HepG2 (cell line): ENCODE results near the gene PLEKHG4B. TPM values are rescaled to one million over a fixed set of nuclear protein-coding genes. Genes with fewer than 3 reads are reported as not detected.

Experiments used
- ATAC-seq: fragments of 200-7000 bp; cut with Tn5 transposase; 3 replicates; pipeline ENCODE4 v1.9.1; 2020; ENCODE audit warnings: mild to moderate bottlenecking, moderate library complexity
- BruUV-seq: library from RNA; stranded (reverse); fragments of 400-500 nt; replicated peaks from 2 replicates; lab custom pipeline; 2021; lab: Mats Ljungman, UMichigan
- CTCF ChIA-PET: fragments of 300-600 bp; formaldehyde crosslinking; extraction: SDS; loops from one replicate; lab custom pipeline; 2021; ENCODE audit warnings: low total read pairs, inconsistent platforms, low intra/inter-chr PET ratio; lab: Yijun Ruan, JAX
- POLR2A ChIA-PET: fragments of 350-600 bp; sonication (Branson Sonifier 250); formaldehyde crosslinking; loops from one replicate; lab custom pipeline; 2020; ENCODE audit warnings: antibody characterized with exemption, inconsistent platforms; lab: Yijun Ruan, JAX
- DNase-seq: peaks from one replicate; pipeline ENCODE4 v3.0.0-alpha.2; 2015; ENCODE audit warnings: low spot score
- FAIRE-seq: peaks from 3 replicates; lab custom pipeline; 2011; peaks lifted over from hg19 to GRCh38; lab: Jason Lieb, UNC
- H2AFZ ChIP-seq: one replicate; pipeline ENCODE4 v1.6.1; 2011; ENCODE audit warnings: low read length, inconsistent platforms
- H3K27ac ChIP-seq: fragments of 300-600 bp; 3 replicates; pipeline ENCODE4 v1.8.0; 2011; ENCODE audit warnings: mixed run types, mild to moderate bottlenecking, mixed read lengths, low read length, inconsistent platforms; ENCODE audit not compliant: insufficient read depth; ENCODE audit errors: extremely low read length
- H3K27me3 ChIP-seq, 2 experiments: fragments of 200-600 bp in 1 of 2; 2 replicates in 1 of 2; 3 replicates in 1 of 2; pipeline versions ENCODE4 v1.6.0 to v1.8.0; 2011; ENCODE audit warnings: low read length in 2 of 2, mild to moderate bottlenecking in 2 of 2, moderate library complexity in 2 of 2, inconsistent platforms in 1 of 2; ENCODE audit not compliant: insufficient read depth in 2 of 2, control insufficient read depth in 1 of 2
- H3K36me3 ChIP-seq, 2 experiments: fragments of 200-600 bp in 1 of 2; replicated peaks in 1 of 2; 2 replicates in 1 of 2; 3 replicates in 1 of 2; pipeline versions ENCODE4 v1.5.1 to v1.8.0; 2011; ENCODE audit warnings: low read length in 2 of 2, inconsistent platforms in 1 of 2; ENCODE audit not compliant: insufficient read depth in 2 of 2, control insufficient read depth in 1 of 2
- H3K4me1 ChIP-seq: 2 replicates; pipeline ENCODE4 v1.5.1; 2012; ENCODE audit warnings: low read length, inconsistent platforms; ENCODE audit not compliant: insufficient read depth
- H3K4me2 ChIP-seq: 2 replicates; pipeline ENCODE4 v1.6.0; 2011; ENCODE audit warnings: low read depth, low read length, inconsistent platforms
- H3K4me3 ChIP-seq, 3 experiments: fragments of 200-600 bp in 1 of 3; sonication (generic), shearing (Covaris generic) in 1 of 3; replicated peaks in 1 of 3; 2 replicates each; pipeline ENCODE4 v1.5.1; 2011 to 2016; ENCODE audit warnings: low read length in 3 of 3, inconsistent platforms in 2 of 3, low read depth in 2 of 3, mild to moderate bottlenecking in 2 of 3, control low read depth in 1 of 3, mixed read lengths in 1 of 3; ENCODE audit not compliant: insufficient read depth in 1 of 3
- H3K79me2 ChIP-seq: one replicate; pipeline ENCODE4 v1.6.1; 2011; ENCODE audit warnings: low read length, inconsistent platforms; ENCODE audit not compliant: insufficient read depth
- H3K9ac ChIP-seq: 2 replicates; pipeline ENCODE4 v1.6.0; 2011; ENCODE audit warnings: mild to moderate bottlenecking, low read depth, low read length, inconsistent platforms; ENCODE audit not compliant: insufficient read depth
- H3K9me3 ChIP-seq: 2 replicates; pipeline ENCODE4 v1.5.1; 2012; ENCODE audit warnings: mild to moderate bottlenecking, low read length
- H4K20me1 ChIP-seq: 2 replicates; pipeline ENCODE4 v1.6.0; 2011; ENCODE audit warnings: inconsistent platforms, mild to moderate bottlenecking, low read length, moderate library complexity; ENCODE audit not compliant: insufficient read depth
- CHCHD3 ChIP-seq: sonication (generic); formaldehyde crosslinking; IDR thresholded peaks from 2 replicates; pipeline ENCODE4 v1.8.0; 2022; ENCODE audit warnings: mild to moderate bottlenecking, missing genetic modification reagents, moderate library complexity
- CREB1 ChIP-seq, 2 experiments: fragments of 450-650 bp in 1 of 2; IDR thresholded peaks; 2 replicates each; pipeline ENCODE4 v1.6.1; 2016 to 2017; ENCODE audit warnings: control low read depth in 1 of 2, mild to moderate bottlenecking in 1 of 2, missing compliant biosample characterization in 1 of 2, missing genetic modification characterization in 1 of 2
- ERF ChIP-seq: IDR thresholded peaks from 2 replicates; pipeline ENCODE4 v1.6.1; 2018; ENCODE audit warnings: missing biosample characterization, missing genetic modification reagents
- RARA ChIP-seq: IDR thresholded peaks from 2 replicates; pipeline ENCODE4 v1.6.1; 2016; ENCODE audit warnings: missing genetic modification reagents, missing compliant biosample characterization
- RXRB ChIP-seq: IDR thresholded peaks from 2 replicates; pipeline ENCODE4 v1.6.1; 2016; ENCODE audit warnings: borderline replicate concordance, missing genetic modification reagents, missing compliant biosample characterization
- TRAFD1 ChIP-seq: sonication (generic); formaldehyde crosslinking; IDR thresholded peaks from 2 replicates; pipeline ENCODE4 v1.5.1; 2020; ENCODE audit warnings: missing genetic modification reagents, mild to moderate bottlenecking, borderline replicate concordance
- ZNF20 ChIP-seq: sonication (generic); formaldehyde crosslinking; IDR thresholded peaks from 2 replicates; pipeline ENCODE4 v1.4.0; 2020; ENCODE audit warnings: mild to moderate bottlenecking, moderate library complexity, missing genetic modification reagents
- ZNF672 ChIP-seq: sonication (generic); formaldehyde crosslinking; IDR thresholded peaks from 2 replicates; pipeline ENCODE4 v1.8.1; 2022; ENCODE audit warnings: missing genetic modification reagents
- ZSCAN21 ChIP-seq: sonication (generic); formaldehyde crosslinking; IDR thresholded peaks from 2 replicates; pipeline ENCODE4 v1.8.0; 2022; ENCODE audit warnings: mild to moderate bottlenecking, missing genetic modification reagents, moderate library complexity, borderline replicate concordance
- WGBS: methylation state at CpG from one replicate; pipeline ENCODE4 v1.1.6; 2017; ENCODE audit warnings: low lambda C conversion rate; 5-methylcytosine and 5-hydroxymethylcytosine counted together
- in situ Hi-C: cut with HindIII; loops from 2 replicates; pipeline ENCODE4 v1.10.0; 2017; ENCODE audit warnings: low pct_unique_long_range_greater_than_20kb; ENCODE audit not compliant: extremely low pct_ligation_motif_present
- intact Hi-C: fragments of 100-400 bp; cut with micrococcal nuclease; formaldehyde crosslinking; loops from one replicate; pipeline ENCODE4 v1.10.0; 2022; ENCODE audit not compliant: unreplicated experiment
- polyA plus RNA-seq, 8 experiments: library from polyadenylated mRNA; depleted of rRNA in 3 of 8; stranded (reverse) in 7 of 8; unstranded in 1 of 8; fragments of >200 nt; fragmentation: Illumina TruSeq in 4 of 8; extraction: Trizol in 4 of 8; gene quantifications; 2 replicates each; pipeline versions ENCODE4 v1.2.1 to v1.2.3, GENCODE V29; 2011 to 2016; ENCODE audit warnings: low read depth in 4 of 8, missing spikeins in 1 of 8, mixed read lengths in 1 of 8; ENCODE audit not compliant: insufficient read depth in 1 of 8
- total RNA-seq, 5 experiments: library from RNA; depleted of rRNA; stranded (reverse); fragments of >200 nt; fragmentation: Illumina TruSeq; extraction: Trizol; gene quantifications; 2 replicates each; pipeline ENCODE4 v1.2.3, GENCODE V29; 2016; ENCODE audit warnings: low read depth in 1 of 5

Gene PLEKHG4B
- total and polyA plus RNA-seq, 2 of the 13 experiments (the other 11 are each of a cell fraction or from before 2014, with no cell fraction given) = 0.09 TPM; not detected in 1

DNA sequence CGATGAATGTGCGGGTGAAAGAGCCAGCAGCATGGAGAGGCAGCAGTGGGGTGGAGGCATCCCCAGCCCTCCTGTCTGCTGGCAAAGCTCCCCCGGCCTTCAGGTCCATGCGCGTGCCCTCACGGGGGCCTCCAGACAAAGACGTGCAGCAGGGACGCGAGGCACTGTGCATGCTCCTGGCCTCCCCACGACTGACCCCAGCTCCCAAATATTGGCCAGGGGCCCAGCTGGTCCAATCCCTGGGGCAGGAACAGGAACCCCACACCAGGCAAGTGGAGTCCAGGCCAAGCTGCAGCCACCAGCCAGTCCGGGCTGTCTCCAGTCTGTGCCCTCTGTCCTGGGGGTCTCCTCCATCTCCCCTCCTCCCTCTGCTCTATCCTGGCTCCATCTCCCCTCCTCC lies 65.8 kb downstream of the PLEKHG4B start:
- Histone ChIP-seq H2AFZ (no peak overlapping the region), H3K79me2 (no peaks in the 10 kb centered on the region), H3K27ac (no peak overlapping the region), H3K9ac (no peak overlapping the region), H3K9me3 (no peaks in the 10 kb centered on the region), H3K4me2 (no peak overlapping the region), H3K4me1 (no peaks in the 10 kb centered on the region), H3K36me3 (no peaks in the 10 kb centered on the region), H3K27me3 (peaks cover 12 to 75% of the 10 kb centered on the region in 2 experiments), H3K4me3 (no peak overlapping the region), H4K20me1 (no peaks in the 10 kb centered on the region)
- ChIA-PET CTCF (no interaction called here), POLR2A (no interaction called here)
- ATAC-seq = no peak
- in situ Hi-C loops = no loop called here
- no peak for DNase-seq
- BruUV-seq = no TSS peak
- intact Hi-C loops = no loop called here
- TF ChIP-seq CHCHD3 (CRISPR knock-in tag) (no peak), ERF (CRISPR knock-in tag) (no peak)
- FAIRE-seq = no peak
- 23% methylated on average over 6 of the region's 11 CpGs for WGBS

- CTCF ChIA-PET = no interaction called here
- Histone ChIP-seq H3K79me2 (no peaks in the 10 kb centered on the region), H3K9ac (no peak overlapping the region), H3K27ac (no peak overlapping the region), H3K4me2 (no peak overlapping the region), H2AFZ (no peak overlapping the region), H3K9me3 (no peaks in the 10 kb centered on the region), H4K20me1 (no peaks in the 10 kb centered on the region), H3K4me3 (no peak overlapping the region), H3K4me1 (no peaks in the 10 kb centered on the region), H3K36me3 (no peaks in the 10 kb centered on the region), H3K27me3 (peaks cover 13 to 72% of the 10 kb centered on the region in 2 experiments)
- 15% methylated on average over 11 of the region's 17 CpGs for WGBS
- DNase-seq = no peak
- no TSS peak for BruUV-seq
- TF ChIP-seq TRAFD1 = no peak
- TF ChIP-seq RARA = no peak
- TF ChIP-seq ZNF672 (CRISPR knock-in tag) = no peak
- TF ChIP-seq CREB1 (IDR thresholded peaks at IDR 0.05) = no peak
- no peak for TF ChIP-seq CREB1 (CRISPR knock-in tag; IDR thresholded peaks at IDR 0.05)
- TF ChIP-seq RXRB (CRISPR knock-in tag) = no peak
- TF ChIP-seq ZNF20 (CRISPR knock-in tag) = no peak
- no peak for TF ChIP-seq ZSCAN21
- in situ Hi-C loops = no loop called here
- intact Hi-C loops = no loop called here
- no peak for ATAC-seq
- POLR2A ChIA-PET = no interaction called here
- FAIRE-seq = no peak
Observed at GRCh38 chr5:158807-159447, 67.0 kb downstream of the PLEKHG4B start.
